ENCODE data around the gene ADGRD1. TPM values are rescaled to one million over a fixed set of nuclear protein-coding genes. Genes with fewer than 3 reads are reported as not detected.

Gene ADGRD1
- total RNA-seq, 2 donors from 2014 or later: 21.3 to 37.0 TPM

DNA sequence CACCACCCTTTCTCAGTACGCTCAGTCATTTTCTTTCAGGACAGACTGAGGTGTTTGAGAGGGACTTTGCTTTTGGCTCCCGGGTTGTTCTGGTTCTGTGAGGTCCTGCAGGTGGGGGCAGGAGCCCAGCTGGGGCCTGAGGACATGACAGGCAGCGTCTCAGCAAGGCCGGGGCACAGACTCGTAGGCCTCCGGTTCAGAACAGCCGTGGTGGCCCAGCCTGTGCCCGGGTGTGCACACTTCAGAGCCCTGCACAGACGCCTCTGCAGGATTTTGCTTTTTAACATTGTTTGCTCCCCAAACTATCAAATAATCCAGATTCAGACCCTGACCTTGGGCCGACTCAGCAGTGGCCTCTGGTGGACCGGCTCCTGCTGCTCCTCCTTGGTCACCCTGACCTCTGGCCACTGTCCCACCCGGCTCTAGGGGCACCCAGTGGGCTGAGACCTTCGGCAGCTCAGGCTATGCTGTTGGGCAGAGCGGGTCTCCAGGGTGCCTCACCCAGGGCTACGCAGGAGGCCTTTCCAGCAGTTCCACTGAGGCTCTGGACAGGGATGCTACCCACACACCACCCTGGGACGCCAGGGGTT is 65.2 kb downstream of the ADGRD1 start:
- TF ChIP-seq, protein P1, sequence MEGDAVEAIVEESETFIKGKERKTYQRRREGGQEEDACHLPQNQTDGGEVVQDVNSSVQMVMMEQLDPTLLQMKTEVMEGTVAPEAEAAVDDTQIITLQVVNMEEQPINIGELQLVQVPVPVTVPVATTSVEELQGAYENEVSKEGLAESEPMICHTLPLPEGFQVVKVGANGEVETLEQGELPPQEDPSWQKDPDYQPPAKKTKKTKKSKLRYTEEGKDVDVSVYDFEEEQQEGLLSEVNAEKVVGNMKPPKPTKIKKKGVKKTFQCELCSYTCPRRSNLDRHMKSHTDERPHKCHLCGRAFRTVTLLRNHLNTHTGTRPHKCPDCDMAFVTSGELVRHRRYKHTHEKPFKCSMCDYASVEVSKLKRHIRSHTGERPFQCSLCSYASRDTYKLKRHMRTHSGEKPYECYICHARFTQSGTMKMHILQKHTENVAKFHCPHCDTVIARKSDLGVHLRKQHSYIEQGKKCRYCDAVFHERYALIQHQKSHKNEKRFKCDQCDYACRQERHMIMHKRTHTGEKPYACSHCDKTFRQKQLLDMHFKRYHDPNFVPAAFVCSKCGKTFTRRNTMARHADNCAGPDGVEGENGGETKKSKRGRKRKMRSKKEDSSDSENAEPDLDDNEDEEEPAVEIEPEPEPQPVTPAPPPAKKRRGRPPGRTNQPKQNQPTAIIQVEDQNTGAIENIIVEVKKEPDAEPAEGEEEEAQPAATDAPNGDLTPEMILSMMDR (IDR thresholded peaks at IDR 0.05): no peak
- H3K4me3 ChIP-seq: no peak overlapping the region
- H3K9me3 ChIP-seq: no peaks in the 10 kb centered on the region
- H3K36me3 ChIP-seq: no peaks in the 10 kb centered on the region
- ATAC-seq (ENCODE audit: insufficient number of reproducible peaks, low FRiP score, low read depth) (no peak), DNase-seq (ENCODE audit: low spot score) (no peak)
- H3K27me3 ChIP-seq (replicated peaks; ENCODE audit: insufficient read depth): no peaks in the 10 kb centered on the region
- H3K27ac ChIP-seq: no peak overlapping the region
- H3K4me1 ChIP-seq (ENCODE audit: control insufficient read depth in 1 of 2, low read depth in 2 of 2): no peaks in the 10 kb centered on the region

DNA sequence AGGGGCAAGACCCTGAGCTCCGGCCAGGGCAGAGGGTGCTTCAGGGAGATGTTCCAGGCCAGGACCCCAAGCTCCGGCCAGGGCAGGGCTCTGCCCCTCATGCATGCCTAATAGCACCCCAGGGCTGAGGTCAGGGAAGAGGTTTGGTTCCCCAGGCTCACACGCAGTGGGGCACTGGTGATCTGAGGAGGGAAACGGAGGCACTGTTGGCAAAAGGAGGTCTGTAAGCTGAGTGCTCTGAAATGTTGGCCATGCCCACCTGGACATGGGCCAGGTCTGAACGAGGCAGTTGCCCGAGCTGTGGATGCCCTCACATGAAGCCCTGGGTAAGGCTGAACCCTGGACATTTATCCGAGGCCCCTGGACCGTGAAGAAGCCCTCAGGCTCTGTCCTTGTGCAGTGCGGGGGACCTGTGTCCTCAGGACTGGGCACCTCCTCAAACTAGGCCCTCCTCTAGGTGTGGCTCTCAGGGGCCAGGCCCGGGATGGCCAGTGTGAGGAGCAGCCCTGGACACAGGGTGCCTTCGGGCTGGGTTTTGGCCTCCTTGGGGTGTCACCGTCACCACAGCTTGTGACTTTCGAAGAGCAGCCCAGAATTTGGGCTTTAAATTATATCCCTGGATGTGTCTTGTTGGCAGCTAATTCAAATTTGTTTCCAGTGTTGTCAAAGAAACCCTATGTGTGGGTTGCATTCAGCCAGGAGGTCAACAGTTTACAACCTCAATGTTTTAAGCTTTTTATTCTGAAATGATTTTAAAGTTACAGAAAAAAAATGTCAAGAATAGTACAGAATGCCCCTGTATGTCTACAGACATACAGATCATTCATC is 66.8 kb downstream of the ADGRD1 start:
- no peaks in the 10 kb centered on the region for H3K36me3 ChIP-seq
- ATAC-seq (ENCODE audit: insufficient number of reproducible peaks, low FRiP score, low read depth) (no peak), DNase-seq (ENCODE audit: low spot score) (no peak)
- no peaks in the 10 kb centered on the region for H3K4me1 ChIP-seq (ENCODE audit: control insufficient read depth in 1 of 2, low read depth in 2 of 2)
- no peaks in the 10 kb centered on the region for H3K9me3 ChIP-seq
- TF ChIP-seq, protein P1 (IDR thresholded peaks at IDR 0.05): no peak
- H3K27me3 ChIP-seq (replicated peaks; ENCODE audit: insufficient read depth): no peaks in the 10 kb centered on the region
- H3K27ac ChIP-seq: no peak overlapping the region
- no peak overlapping the region for H3K4me3 ChIP-seq

DNA sequence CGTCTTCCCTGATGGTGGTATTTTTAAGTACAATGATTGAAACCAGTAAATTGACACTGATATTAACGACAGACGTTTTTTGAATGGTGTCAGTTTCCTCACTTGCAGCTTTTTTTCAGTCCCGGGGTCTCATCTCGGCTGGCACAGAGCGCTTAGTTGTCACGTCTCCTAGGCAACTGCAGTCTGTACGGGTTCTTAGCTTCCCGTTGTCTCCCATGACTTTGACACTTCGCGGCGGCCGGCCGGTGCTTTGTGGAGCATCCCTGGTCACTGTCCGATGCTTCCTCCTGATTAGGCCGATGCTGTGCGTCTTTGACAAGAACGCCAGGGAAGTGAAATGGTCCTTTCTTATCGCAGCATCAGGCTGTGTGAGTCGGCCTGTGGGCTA is 67.4 kb downstream of the ADGRD1 start:
- Histone ChIP-seq H3K36me3 (no peaks in the 10 kb centered on the region), H3K4me1 (ENCODE audit: control insufficient read depth in 1 of 2, low read depth in 2 of 2) (no peaks in the 10 kb centered on the region), H3K4me3 (no peak overlapping the region), H3K27ac (no peak overlapping the region), H3K9me3 (no peaks in the 10 kb centered on the region), H3K27me3 (replicated peaks; ENCODE audit: insufficient read depth) (no peaks in the 10 kb centered on the region)
- DNase-seq (ENCODE audit: low spot score): no peak
- TF ChIP-seq, protein P1 (IDR thresholded peaks at IDR 0.05): no peak
- ATAC-seq (ENCODE audit: insufficient number of reproducible peaks, low FRiP score, low read depth): no peak

DNA sequence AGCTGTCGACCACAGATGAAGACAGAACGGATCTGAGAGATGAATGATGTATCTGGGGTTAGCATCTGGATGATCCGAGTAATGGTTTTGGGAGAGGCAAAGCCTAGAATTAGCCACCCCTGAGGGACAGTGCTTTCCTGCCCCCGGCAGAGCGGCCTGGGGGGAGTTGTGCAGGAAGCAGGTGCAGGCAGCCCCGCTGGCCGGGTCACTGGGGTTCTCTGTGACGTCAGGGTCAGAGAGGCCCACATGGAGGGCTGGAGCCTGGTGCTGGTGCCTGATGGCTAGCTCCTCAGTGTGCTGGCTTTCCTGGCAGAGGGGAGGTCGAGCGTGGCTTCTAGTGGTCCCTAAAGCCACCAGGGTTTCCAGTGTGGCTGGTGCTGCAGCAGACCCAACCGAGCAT is 70.3 kb downstream of the ADGRD1 start:
- no peak for ATAC-seq (ENCODE audit: insufficient number of reproducible peaks, low FRiP score, low read depth)
- no peak overlapping the region for H3K4me3 ChIP-seq
- H3K4me1 ChIP-seq (ENCODE audit: control insufficient read depth in 1 of 2, low read depth in 2 of 2): no peaks in the 10 kb centered on the region
- TF ChIP-seq, protein P1 (IDR thresholded peaks at IDR 0.05): no peak
- H3K36me3 ChIP-seq: no peaks in the 10 kb centered on the region
- H3K9me3 ChIP-seq: no peaks in the 10 kb centered on the region
- H3K27ac ChIP-seq: no peak overlapping the region
- DNase-seq (ENCODE audit: low spot score): no peak
- H3K27me3 ChIP-seq (replicated peaks; ENCODE audit: insufficient read depth): no peaks in the 10 kb centered on the region

DNA sequence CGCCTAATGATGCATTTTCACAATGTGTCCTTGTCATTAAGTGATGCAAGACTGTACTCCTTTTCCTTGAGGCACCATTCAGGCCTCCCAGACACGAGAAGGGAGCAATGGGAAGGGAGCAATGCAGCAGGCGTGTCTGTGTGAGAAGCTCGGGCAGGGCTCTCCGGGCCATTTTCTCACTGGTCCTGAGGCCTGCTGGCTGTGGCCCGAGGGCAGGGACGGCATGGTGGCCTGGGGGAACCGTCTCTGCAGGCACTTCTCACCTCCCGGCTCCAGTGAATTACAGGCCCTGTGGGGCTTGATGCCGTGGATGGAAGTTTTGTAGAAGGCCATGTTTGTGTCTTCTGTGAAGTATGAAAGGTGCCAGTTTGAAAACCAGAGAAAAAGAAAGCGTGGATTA is 71.0 kb downstream of the ADGRD1 start:
- TF ChIP-seq, protein P1 (IDR thresholded peaks at IDR 0.05): no peak
- H3K27ac ChIP-seq: no peak overlapping the region
- DNase-seq (ENCODE audit: low spot score): no peak
- no peak for ATAC-seq (ENCODE audit: insufficient number of reproducible peaks, low FRiP score, low read depth)
- no peaks in the 10 kb centered on the region for H3K4me1 ChIP-seq (ENCODE audit: control insufficient read depth in 1 of 2, low read depth in 2 of 2)
- no peaks in the 10 kb centered on the region for H3K27me3 ChIP-seq (replicated peaks; ENCODE audit: insufficient read depth)
- no peaks in the 10 kb centered on the region for H3K36me3 ChIP-seq
- H3K4me3 ChIP-seq: no peak overlapping the region
- no peaks in the 10 kb centered on the region for H3K9me3 ChIP-seq
